HEK293 (cell line): ENCODE measurements around the gene SPEM1.

ENCODE experiments used
- CTCF ChIA-PET: fragments of 350-600 bp; formaldehyde crosslinking; extraction: SDS; loops from one replicate; lab custom pipeline; 2021; ENCODE audit warnings: antibody characterized with exemption; lab: Yijun Ruan, JAX
- POLR2A ChIA-PET: fragments of 300-600 bp; formaldehyde crosslinking; extraction: SDS; loops from one replicate; lab custom pipeline; 2020; ENCODE audit warnings: antibody characterized with exemption, inconsistent platforms; lab: Yijun Ruan, JAX
- H3K27ac ChIP-seq: fragments of 200-500 bp; sonication (Bioruptor generic); 2 replicates; pipeline ENCODE4 v1.5.1; 2014; ENCODE audit warnings: low read depth, low read length, control low read depth, inconsistent platforms; ENCODE audit errors: extremely low read depth
- H3K36me3 ChIP-seq, 2 experiments: fragments of 200-500 bp in 1 of 2; sonication (Bioruptor generic) in 1 of 2; 1 replicate in 1 of 2; 2 replicates in 1 of 2; pipeline ENCODE4 v1.5.1; 2014 to 2017; ENCODE audit warnings: inconsistent platforms in 2 of 2, low read length in 2 of 2; ENCODE audit not compliant: control insufficient read depth in 2 of 2, insufficient read depth in 1 of 2
- H3K4me1 ChIP-seq: fragments of 200-500 bp; sonication (Bioruptor generic); 2 replicates; pipeline ENCODE4 v1.5.1; 2014; ENCODE audit warnings: mild to moderate bottlenecking, low read length, inconsistent platforms; ENCODE audit not compliant: control insufficient read depth, insufficient read depth
- H3K4me3 ChIP-seq: 2 replicates; pipeline ENCODE4 v1.5.1; 2011; ENCODE audit warnings: low read depth, mild to moderate bottlenecking, control low read depth, low read length, moderate library complexity
- H3K9me3 ChIP-seq: fragments of 200-500 bp; sonication (Bioruptor generic); 2 replicates; pipeline ENCODE4 v1.5.1; 2014; ENCODE audit warnings: low read depth, low read length, inconsistent platforms; ENCODE audit not compliant: control insufficient read depth, insufficient read depth
- EGR2 ChIP-seq: fragments of 450-650 bp; formaldehyde crosslinking; IDR thresholded peaks from 2 replicates; pipeline ENCODE4 v1.5.1; 2016; ENCODE audit warnings: low read depth, missing biosample characterization, missing genetic modification characterization
- GLI4 ChIP-seq: fragments of 450-650 bp; formaldehyde crosslinking; IDR thresholded peaks from 2 replicates; pipeline ENCODE4 v1.5.1; 2016; ENCODE audit warnings: missing biosample characterization, missing genetic modification characterization
- HOXD13 ChIP-seq: sonication (generic); formaldehyde crosslinking; IDR thresholded peaks from 2 replicates; pipeline ENCODE4 v1.8.0; 2022; ENCODE audit warnings: missing genetic modification reagents, borderline replicate concordance
- KLF8 ChIP-seq: fragments of 450-650 bp; formaldehyde crosslinking; IDR thresholded peaks from 2 replicates; pipeline ENCODE4 v1.5.1; 2016; ENCODE audit warnings: missing biosample characterization, missing genetic modification characterization
- OVOL3 ChIP-seq: fragments of 450-650 bp; formaldehyde crosslinking; IDR thresholded peaks from 2 replicates; pipeline ENCODE4 v1.5.1; 2016; ENCODE audit warnings: missing biosample characterization, missing genetic modification characterization
- SALL2 ChIP-seq: fragments of 450-650 bp; formaldehyde crosslinking; IDR thresholded peaks from 2 replicates; pipeline ENCODE4 v1.5.0; 2017; ENCODE audit warnings: missing biosample characterization, mild to moderate bottlenecking, missing genetic modification characterization, borderline replicate concordance
- ZBTB1 ChIP-seq: fragments of 450-650 bp; formaldehyde crosslinking; IDR thresholded peaks from 2 replicates; pipeline ENCODE4 v1.5.1; 2016; ENCODE audit warnings: missing biosample characterization, missing genetic modification characterization
- ZBTB7A ChIP-seq: fragments of 450-650 bp; formaldehyde crosslinking; IDR thresholded peaks from 2 replicates; pipeline ENCODE4 v1.5.1; 2016; ENCODE audit warnings: low read depth, missing biosample characterization, missing genetic modification characterization
- ZFHX2 ChIP-seq: fragments of 450-650 bp; formaldehyde crosslinking; conservative IDR thresholded peaks from 2 replicates; pipeline ENCODE4 v1.5.1; 2016; ENCODE audit warnings: missing biosample characterization, missing genetic modification characterization
- ZNF132 ChIP-seq: fragments of 450-650 bp; formaldehyde crosslinking; IDR thresholded peaks from 2 replicates; pipeline ENCODE4 v1.5.1; 2017; ENCODE audit warnings: missing biosample characterization, missing genetic modification characterization, borderline replicate concordance
- ZNF16 ChIP-seq: fragments of 450-650 bp; formaldehyde crosslinking; IDR thresholded peaks from 2 replicates; pipeline ENCODE4 v1.5.1; 2016; ENCODE audit warnings: low read depth, missing biosample characterization, missing genetic modification characterization
- ZNF2 ChIP-seq: fragments of 450-650 bp; formaldehyde crosslinking; IDR thresholded peaks from 2 replicates; pipeline ENCODE4 v1.5.1; 2016; ENCODE audit warnings: missing biosample characterization, missing genetic modification characterization
- ZNF202 ChIP-seq: fragments of 450-650 bp; formaldehyde crosslinking; IDR thresholded peaks from 2 replicates; pipeline ENCODE4 v1.5.1; 2016; ENCODE audit warnings: missing biosample characterization, missing genetic modification characterization, borderline replicate concordance
- ZNF521 ChIP-seq: fragments of 450-650 bp; formaldehyde crosslinking; IDR thresholded peaks from 2 replicates; pipeline ENCODE4 v1.5.1; 2017; ENCODE audit warnings: missing biosample characterization, mild to moderate bottlenecking, missing genetic modification characterization
- ZNF529 ChIP-seq: fragments of 450-650 bp; formaldehyde crosslinking; IDR thresholded peaks from 2 replicates; pipeline ENCODE4 v1.5.1; 2017; ENCODE audit warnings: missing genetic modification characterization, missing biosample characterization; ENCODE audit not compliant: insufficient replicate concordance
- ZNF776 ChIP-seq: fragments of 450-650 bp; formaldehyde crosslinking; IDR thresholded peaks from 2 replicates; pipeline ENCODE4 v1.5.0; 2017; ENCODE audit warnings: missing biosample characterization, missing genetic modification characterization, borderline replicate concordance
- TF ChIP-seq, protein P1 (sequence below): fragments of 450-650 bp; formaldehyde crosslinking; IDR thresholded peaks from 2 replicates; pipeline ENCODE4 v1.5.1; 2017; ENCODE audit warnings: missing biosample characterization, missing genetic modification characterization
- TF ChIP-seq, protein P2 (sequence below): fragments of 450-650 bp; formaldehyde crosslinking; IDR thresholded peaks from 2 replicates; pipeline ENCODE4 v1.5.1; 2017; ENCODE audit warnings: missing biosample characterization, missing genetic modification characterization
- TF ChIP-seq, protein P3 (sequence below): fragments of 450-650 bp; formaldehyde crosslinking; IDR thresholded peaks from 2 replicates; pipeline ENCODE4 v1.5.1; 2016; ENCODE audit warnings: missing biosample characterization, missing genetic modification characterization
- TF ChIP-seq, protein P4 (sequence below): fragments of 450-650 bp; formaldehyde crosslinking; IDR thresholded peaks from 2 replicates; pipeline ENCODE4 v1.5.1; 2016; ENCODE audit warnings: missing biosample characterization, missing genetic modification characterization

SPEM1 gene

DNA sequence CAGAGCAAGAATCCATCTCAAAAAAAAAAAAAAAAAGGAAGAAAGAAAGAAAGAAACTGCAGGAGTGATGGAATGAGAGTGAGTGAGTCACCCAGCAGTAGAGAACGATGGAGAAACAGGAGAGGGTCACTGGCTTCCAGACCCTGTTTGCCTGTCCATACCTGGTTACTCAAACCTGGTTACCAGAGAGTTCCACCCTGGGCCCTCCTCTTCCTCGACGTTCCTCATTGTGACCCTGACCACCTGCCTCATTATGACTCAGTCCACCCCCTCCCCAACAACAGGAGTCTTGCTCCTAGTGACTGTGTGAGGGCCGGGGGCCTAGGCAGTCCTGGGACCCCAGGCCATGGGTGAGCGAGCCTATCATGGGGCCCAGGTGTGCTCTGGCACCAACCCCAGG lies 8.4 kb downstream of the SPEM1 start, which contains the start of gene SPEM3:
SPEM3 (plus strand) TSS at position 301 of the 400 bp plus-strand sequence; CDS start at position 347, 46 bp downstream.
- H3K9me3 ChIP-seq: no peaks in the 10 kb centered on the region
- CTCF ChIA-PET: interaction anchor here (1.1 kb wide), 1 partner anchor 73 kb away, joined by 3 read pairs; the partner anchor contains the start of gene TMEM95
- TF ChIP-seq ZBTB7A (tag by site-specific recombination) (no peak), ZNF132 (no peak), SALL2 (tag by site-specific recombination) (no peak), GLI4 (tag by site-specific recombination) (no peak)
- TF ChIP-seq, protein P1, sequence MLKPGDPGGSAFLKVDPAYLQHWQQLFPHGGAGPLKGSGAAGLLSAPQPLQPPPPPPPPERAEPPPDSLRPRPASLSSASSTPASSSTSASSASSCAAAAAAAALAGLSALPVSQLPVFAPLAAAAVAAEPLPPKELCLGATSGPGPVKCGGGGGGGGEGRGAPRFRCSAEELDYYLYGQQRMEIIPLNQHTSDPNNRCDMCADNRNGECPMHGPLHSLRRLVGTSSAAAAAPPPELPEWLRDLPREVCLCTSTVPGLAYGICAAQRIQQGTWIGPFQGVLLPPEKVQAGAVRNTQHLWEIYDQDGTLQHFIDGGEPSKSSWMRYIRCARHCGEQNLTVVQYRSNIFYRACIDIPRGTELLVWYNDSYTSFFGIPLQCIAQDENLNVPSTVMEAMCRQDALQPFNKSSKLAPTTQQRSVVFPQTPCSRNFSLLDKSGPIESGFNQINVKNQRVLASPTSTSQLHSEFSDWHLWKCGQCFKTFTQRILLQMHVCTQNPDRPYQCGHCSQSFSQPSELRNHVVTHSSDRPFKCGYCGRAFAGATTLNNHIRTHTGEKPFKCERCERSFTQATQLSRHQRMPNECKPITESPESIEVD (tag by site-specific recombination): no peak
- TF ChIP-seq, all 188 proteins: peak for 0
- Histone ChIP-seq H3K4me1 (no peaks in the 10 kb centered on the region), H3K4me3 (no peak within 1 kb of the TSS), H3K27ac (no peak within 1 kb of the TSS), H3K36me3 (no peaks in the 10 kb centered on the region)
- POLR2A ChIA-PET: interaction anchor here (0.6 to 1.0 kb wide), 2 partner anchors 25 to 69 kb away, joined by 4 to 5 read pairs; partner anchors contain the start of gene TMEM256

DNA sequence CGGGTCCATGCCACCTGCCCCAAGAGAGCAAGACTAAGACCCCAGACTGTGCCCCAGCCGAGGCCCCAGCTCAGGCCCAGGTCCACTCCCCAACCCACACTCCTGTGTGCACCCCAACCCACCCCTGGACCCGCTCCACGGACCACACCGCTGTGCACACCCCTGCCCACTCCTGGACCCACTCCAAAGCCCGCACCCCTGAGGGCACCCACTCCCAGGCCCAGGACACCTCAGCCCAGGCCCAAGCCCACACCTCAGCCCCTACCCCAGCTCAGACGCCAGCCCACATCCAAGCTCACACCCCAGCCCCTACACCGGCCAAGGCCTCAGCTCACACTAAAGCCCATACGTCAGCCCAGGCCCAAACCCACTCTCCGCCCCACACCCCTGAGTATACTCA lies 9.6 kb downstream of the SPEM1 start:
- Histone ChIP-seq H3K4me3 (no peak overlapping the region), H3K27ac (no peak overlapping the region), H3K36me3 (no peaks in the 10 kb centered on the region), H3K9me3 (no peaks in the 10 kb centered on the region), H3K4me1 (no peaks in the 10 kb centered on the region)
- TF ChIP-seq EGR2 (tag by site-specific recombination): peak; percentile 49
- TF ChIP-seq ZFHX2: peak; percentile 36; the same call in 1 of the 2 replicates
- TF ChIP-seq ZNF776 (tag by site-specific recombination): no peak
- ChIA-PET POLR2A (interaction anchor here (1.5 kb wide), 1 partner anchor 25 kb away, joined by 3 read pairs; the partner anchor contains the start of gene TMEM256), CTCF (interaction anchor here (1.1 kb wide), 1 partner anchor 74 kb away, joined by 3 read pairs; the partner anchor contains the start of gene TMEM95)

DNA sequence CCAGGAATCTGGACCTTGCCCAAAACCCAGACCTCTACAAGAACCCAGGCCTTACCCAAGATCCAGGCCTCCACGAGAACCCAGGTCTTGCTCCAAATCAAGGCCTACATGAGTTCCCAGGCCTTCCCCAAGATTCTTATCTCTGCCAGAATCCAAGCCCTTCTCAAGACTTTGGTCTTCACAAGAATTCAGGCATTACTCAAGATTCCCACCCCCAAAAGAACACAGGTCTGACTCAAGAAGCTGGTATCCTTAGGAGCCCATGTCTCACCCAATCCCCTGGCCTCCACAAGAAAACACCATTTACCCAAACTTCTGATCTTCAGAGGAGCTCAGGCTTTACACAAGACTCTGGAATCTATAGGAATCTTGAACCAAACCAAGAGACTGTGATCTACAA lies 11.1 kb downstream of the SPEM1 start:
- TF ChIP-seq ZNF16 (tag by site-specific recombination): no peak
- TF ChIP-seq ZNF202 (tag by site-specific recombination): no peak
- no peak for TF ChIP-seq HOXD13
- no peak for TF ChIP-seq ZBTB1 (tag by site-specific recombination)
- no peaks in the 10 kb centered on the region for H3K9me3 ChIP-seq
- H3K4me1 ChIP-seq: peaks cover 6% of the 10 kb centered on the region
- ChIA-PET CTCF (interaction anchor here (0.6 to 1.1 kb wide), 2 partner anchors 75 to 91 kb away, joined by 3 to 6 read pairs; no protein-coding TSS in a partner anchor), POLR2A (interaction anchor here (1.0 to 1.5 kb wide), 2 partner anchors 27 kb away, joined by 3 read pairs; partner anchors contain the start of gene TMEM256)
- H3K36me3 ChIP-seq: no peaks in the 10 kb centered on the region
- no peak overlapping the region for H3K27ac ChIP-seq
- H3K4me3 ChIP-seq: no peak overlapping the region

DNA sequence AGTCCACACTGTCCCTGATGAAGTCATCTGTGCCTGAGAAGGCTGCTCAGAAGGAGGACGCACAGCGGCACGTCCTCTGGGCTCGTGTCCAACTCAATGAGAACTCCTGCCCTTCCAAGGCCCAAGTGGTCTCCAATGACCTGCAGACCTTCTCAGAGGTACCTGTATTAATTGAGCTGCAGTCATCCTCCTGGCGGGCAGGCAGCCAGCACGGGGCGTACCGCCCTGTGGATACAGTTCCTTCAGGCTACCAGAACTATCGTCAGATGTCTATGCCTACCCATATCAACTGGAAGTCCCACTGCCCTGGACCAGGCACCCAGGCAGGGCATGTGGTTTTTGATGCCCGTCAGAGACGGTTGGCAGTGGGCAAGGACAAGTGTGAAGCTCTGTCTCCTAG lies 12.2 kb downstream of the SPEM1 start:
- no peak overlapping the region for H3K27ac ChIP-seq
- no peaks in the 10 kb centered on the region for H3K9me3 ChIP-seq
- ChIA-PET POLR2A (interaction anchor here (0.9 to 1.0 kb wide), 2 partner anchors 12 to 28 kb away, joined by 3 read pairs; partner anchors contain the start of genes CHRNB1 and TMEM256), CTCF (interaction anchor here (0.8 to 1.1 kb wide), 2 partner anchors 30 to 76 kb away, joined by 3 to 6 read pairs; no protein-coding TSS in a partner anchor)
- H3K4me1 ChIP-seq: peaks cover 9% of the 10 kb centered on the region
- no peak overlapping the region for H3K4me3 ChIP-seq
- H3K36me3 ChIP-seq: no peaks in the 10 kb centered on the region
- TF ChIP-seq, protein P2, sequence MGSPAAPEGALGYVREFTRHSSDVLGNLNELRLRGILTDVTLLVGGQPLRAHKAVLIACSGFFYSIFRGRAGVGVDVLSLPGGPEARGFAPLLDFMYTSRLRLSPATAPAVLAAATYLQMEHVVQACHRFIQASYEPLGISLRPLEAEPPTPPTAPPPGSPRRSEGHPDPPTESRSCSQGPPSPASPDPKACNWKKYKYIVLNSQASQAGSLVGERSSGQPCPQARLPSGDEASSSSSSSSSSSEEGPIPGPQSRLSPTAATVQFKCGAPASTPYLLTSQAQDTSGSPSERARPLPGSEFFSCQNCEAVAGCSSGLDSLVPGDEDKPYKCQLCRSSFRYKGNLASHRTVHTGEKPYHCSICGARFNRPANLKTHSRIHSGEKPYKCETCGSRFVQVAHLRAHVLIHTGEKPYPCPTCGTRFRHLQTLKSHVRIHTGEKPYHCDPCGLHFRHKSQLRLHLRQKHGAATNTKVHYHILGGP (tag by site-specific recombination): no peak
- TF ChIP-seq OVOL3 (tag by site-specific recombination) (no peak), ZNF2 (tag by site-specific recombination) (no peak), GLI4 (tag by site-specific recombination) (no peak), KLF8 (tag by site-specific recombination) (no peak), ZNF529 (tag by site-specific recombination) (no peak), ZNF521 (tag by site-specific recombination) (no peak)
- TF ChIP-seq, protein P3, sequence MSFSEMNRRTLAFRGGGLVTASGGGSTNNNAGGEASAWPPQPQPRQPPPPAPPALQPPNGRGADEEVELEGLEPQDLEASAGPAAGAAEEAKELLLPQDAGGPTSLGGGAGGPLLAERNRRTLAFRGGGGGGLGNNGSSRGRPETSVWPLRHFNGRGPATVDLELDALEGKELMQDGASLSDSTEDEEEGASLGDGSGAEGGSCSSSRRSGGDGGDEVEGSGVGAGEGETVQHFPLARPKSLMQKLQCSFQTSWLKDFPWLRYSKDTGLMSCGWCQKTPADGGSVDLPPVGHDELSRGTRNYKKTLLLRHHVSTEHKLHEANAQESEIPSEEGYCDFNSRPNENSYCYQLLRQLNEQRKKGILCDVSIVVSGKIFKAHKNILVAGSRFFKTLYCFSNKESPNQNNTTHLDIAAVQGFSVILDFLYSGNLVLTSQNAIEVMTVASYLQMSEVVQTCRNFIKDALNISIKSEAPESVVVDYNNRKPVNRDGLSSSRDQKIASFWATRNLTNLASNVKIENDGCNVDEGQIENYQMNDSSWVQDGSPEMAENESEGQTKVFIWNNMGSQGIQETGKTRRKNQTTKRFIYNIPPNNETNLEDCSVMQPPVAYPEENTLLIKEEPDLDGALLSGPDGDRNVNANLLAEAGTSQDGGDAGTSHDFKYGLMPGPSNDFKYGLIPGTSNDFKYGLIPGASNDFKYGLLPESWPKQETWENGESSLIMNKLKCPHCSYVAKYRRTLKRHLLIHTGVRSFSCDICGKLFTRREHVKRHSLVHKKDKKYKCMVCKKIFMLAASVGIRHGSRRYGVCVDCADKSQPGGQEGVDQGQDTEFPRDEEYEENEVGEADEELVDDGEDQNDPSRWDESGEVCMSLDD: no peak
- TF ChIP-seq, protein P4, sequence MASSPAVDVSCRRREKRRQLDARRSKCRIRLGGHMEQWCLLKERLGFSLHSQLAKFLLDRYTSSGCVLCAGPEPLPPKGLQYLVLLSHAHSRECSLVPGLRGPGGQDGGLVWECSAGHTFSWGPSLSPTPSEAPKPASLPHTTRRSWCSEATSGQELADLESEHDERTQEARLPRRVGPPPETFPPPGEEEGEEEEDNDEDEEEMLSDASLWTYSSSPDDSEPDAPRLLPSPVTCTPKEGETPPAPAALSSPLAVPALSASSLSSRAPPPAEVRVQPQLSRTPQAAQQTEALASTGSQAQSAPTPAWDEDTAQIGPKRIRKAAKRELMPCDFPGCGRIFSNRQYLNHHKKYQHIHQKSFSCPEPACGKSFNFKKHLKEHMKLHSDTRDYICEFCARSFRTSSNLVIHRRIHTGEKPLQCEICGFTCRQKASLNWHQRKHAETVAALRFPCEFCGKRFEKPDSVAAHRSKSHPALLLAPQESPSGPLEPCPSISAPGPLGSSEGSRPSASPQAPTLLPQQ (tag by site-specific recombination): no peak
